ENCODE data around the gene ATP10D. TPM values are rescaled to one million over a fixed set of nuclear protein-coding genes. Genes with fewer than 3 reads are reported as not detected.

The ATP10D gene
- total and polyA plus RNA-seq, 11 donors, result 2.2 to 22.1 (median 7.8) TPM

DNA sequence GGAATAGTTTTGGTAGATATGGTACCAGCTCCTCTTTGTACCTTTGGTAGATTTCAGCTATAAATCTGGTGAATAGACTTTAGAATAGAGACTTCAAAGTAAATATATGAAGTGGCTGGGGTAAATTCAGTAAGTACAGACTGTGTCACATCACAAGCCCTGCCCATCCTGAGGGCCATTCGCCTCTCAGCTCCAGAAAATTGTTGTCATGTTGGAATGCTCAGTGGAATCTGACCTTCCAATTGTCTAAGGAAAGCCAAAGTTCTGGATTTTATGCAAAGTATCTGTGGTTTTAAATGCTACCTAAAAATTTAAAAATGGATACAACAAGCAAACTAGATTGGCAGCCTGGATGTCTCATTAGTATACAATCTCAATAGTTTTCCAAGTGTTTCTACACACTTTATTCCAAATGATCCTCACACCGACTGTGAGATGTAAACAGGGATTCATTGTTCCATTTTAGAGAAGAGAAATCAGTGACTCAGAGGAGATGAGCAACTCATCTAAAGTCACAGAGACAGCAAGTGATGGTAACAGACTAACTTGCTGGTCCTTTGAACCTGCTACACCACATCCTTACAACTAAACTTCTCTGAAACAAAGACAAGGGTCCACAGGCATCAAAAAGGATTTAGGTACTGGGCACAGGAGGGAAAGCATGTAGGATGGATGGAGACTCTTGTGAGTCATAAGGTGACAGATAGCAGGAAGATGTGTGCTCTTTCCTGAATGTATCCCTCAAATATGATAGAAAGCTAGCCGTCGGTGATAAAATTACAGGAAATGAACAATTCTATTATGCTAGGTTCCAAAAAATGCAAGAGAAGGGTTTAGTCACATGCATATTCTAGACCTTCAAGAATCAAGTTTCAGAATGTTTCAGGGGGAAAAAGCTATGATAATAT is 127.3 kb downstream of the ATP10D start:
- 60 to 77% (median 68%) methylated on average over 4 of the region's 4 CpGs for WGBS, 4 donors
- intact Hi-C loops (cut with DNase I), result no loop called here

DNA sequence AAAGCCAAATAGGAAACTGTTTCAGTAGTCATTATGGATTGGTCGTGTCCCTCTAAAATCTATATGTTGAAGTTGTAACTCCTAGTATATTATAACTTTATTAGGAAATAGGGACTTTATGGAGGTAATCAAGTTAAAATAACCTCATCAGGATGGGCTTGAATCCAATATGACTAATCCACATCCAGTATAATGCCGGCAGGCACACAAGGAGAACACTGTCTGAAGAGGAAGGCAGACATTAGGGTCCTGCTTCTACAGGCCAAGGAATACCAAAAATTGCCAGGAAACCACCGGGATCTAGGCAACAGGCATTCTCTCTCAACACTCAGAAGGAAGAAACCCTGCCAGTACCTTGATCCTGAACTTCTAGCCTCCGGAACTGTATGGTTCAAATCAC is 130.3 kb downstream of the ATP10D start:
- H3K27me3 ChIP-seq, result no peaks in the 10 kb centered on the region
- 80 to 88% (median 82%) methylated on average over 4 of the region's 4 CpGs for WGBS, 4 donors
- H3K4me3 ChIP-seq, result no peak overlapping the region
- peak in 1 of 4 donors; percentile 50 for ATAC-seq
- peak overlapping the region in 1 of 12 donors; percentile 17 for H3K27ac ChIP-seq
- H3K36me3 ChIP-seq, result peaks cover 0 to 5% (median 0%) of the 10 kb centered on the region in 9 donors
- no peaks in the 10 kb centered on the region for H3K4me1 ChIP-seq
- no peak for DNase-seq
- intact Hi-C loops (cut with DNase I), result no loop called here
- H3K9me3 ChIP-seq, result no peaks in the 10 kb centered on the region
- TF ChIP-seq, protein P1, sequence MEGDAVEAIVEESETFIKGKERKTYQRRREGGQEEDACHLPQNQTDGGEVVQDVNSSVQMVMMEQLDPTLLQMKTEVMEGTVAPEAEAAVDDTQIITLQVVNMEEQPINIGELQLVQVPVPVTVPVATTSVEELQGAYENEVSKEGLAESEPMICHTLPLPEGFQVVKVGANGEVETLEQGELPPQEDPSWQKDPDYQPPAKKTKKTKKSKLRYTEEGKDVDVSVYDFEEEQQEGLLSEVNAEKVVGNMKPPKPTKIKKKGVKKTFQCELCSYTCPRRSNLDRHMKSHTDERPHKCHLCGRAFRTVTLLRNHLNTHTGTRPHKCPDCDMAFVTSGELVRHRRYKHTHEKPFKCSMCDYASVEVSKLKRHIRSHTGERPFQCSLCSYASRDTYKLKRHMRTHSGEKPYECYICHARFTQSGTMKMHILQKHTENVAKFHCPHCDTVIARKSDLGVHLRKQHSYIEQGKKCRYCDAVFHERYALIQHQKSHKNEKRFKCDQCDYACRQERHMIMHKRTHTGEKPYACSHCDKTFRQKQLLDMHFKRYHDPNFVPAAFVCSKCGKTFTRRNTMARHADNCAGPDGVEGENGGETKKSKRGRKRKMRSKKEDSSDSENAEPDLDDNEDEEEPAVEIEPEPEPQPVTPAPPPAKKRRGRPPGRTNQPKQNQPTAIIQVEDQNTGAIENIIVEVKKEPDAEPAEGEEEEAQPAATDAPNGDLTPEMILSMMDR (IDR thresholded peaks at IDR 0.05), result no peak
- no peak for TF ChIP-seq POLR2A (IDR thresholded peaks at IDR 0.05)

More for the DNA sequence above, 127.3 kb downstream of the ATP10D start:
- Histone ChIP-seq H3K27me3 (no peaks in the 10 kb centered on the region), H3K4me3 (no peak overlapping the region), H3K36me3 (peaks cover 0 to 5% (median 0%) of the 10 kb centered on the region in 9 donors), H3K4me1 (no peaks in the 10 kb centered on the region), H3K27ac (no peak overlapping the region), H3K9me3 (no peaks in the 10 kb centered on the region)
- ATAC-seq (no peak), DNase-seq (no peak)
- no peak for TF ChIP-seq POLR2A (IDR thresholded peaks at IDR 0.05)
- TF ChIP-seq, protein P1 (IDR thresholded peaks at IDR 0.05), result no peak

DNA sequence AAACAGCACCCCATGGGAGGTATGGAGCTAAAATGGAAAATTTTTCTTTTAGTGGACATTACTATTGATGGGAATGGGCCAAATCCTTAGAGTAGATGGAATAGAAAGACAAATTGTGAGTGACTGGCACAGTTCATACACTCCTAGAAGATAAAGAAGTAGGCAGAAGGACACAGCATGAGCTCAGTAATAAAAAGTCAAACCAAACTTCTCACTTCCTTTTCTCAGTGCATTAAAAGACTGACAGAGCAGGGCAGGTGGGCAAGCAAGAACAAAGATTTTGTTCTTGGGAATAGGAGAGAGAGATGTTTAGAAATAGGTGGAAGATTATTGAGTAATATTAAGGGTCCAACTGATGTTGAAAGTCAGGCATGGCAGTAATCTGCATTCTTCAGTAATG is 132.5 kb downstream of the ATP10D start:
- no peak for ATAC-seq
- H3K4me1 ChIP-seq, result no peaks in the 10 kb centered on the region
- H3K36me3 ChIP-seq, result peaks cover 0 to 5% (median 0%) of the 10 kb centered on the region in 9 donors
- no peak for DNase-seq
- H3K27me3 ChIP-seq, result no peaks in the 10 kb centered on the region
- H3K9me3 ChIP-seq, result no peaks in the 10 kb centered on the region
- no peak for TF ChIP-seq POLR2A (IDR thresholded peaks at IDR 0.05)
- TF ChIP-seq, protein P1 (IDR thresholded peaks at IDR 0.05), result no peak
- intact Hi-C loops (cut with DNase I), result no loop called here
- H3K4me3 ChIP-seq, result no peak overlapping the region
- H3K27ac ChIP-seq, result no peak overlapping the region

DNA sequence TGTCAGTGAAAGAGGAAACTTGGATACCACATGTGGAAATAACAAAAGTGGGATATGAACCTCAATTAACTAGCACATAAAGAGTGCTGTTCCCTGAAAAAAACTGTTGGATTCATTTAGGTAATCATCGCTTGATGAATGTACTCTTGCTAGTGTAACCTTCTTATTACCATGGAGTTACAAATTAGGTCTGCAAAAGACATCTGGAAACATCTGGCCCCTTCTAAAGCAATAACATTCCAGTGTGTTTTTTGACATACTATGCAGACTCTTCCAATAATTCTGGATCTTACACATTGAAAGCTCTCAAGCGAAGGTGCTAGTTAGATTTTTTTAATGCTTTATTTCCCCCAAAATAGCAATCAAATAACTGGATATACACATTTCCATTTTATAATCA is 134.6 kb downstream of the ATP10D start:
- 78 to 84% (median 80%) methylated on average over 2 of the region's 2 CpGs for WGBS, 4 donors
- Histone ChIP-seq H3K27me3 (no peaks in the 10 kb centered on the region), H3K9me3 (no peaks in the 10 kb centered on the region), H3K4me3 (no peak overlapping the region), H3K4me1 (no peaks in the 10 kb centered on the region), H3K36me3 (peaks cover 0 to 5% (median 0%) of the 10 kb centered on the region in 9 donors), H3K27ac (peak overlapping the region in 3 of 12 donors; percentile 11 to 55 (median 25))
- ATAC-seq, result peak in 3 of 4 donors; percentile 22 to 67 (median 59)
- DNase-seq, result no peak
- intact Hi-C loops (cut with DNase I), result no loop called here
- TF ChIP-seq POLR2A (IDR thresholded peaks at IDR 0.05), result no peak
- TF ChIP-seq, protein P1 (IDR thresholded peaks at IDR 0.05), result no peak

All from heart left ventricle (tissue), 16 donors.